Bronchial epithelial cell (primary cell): ENCODE results near the gene SEMA3A. TPM values are rescaled to one million over a fixed set of nuclear protein-coding genes. Genes with fewer than 3 reads are reported as not detected.

Experiments used
- DNase-seq: peaks from one replicate; pipeline ENCODE4 v3.0.0-alpha.2; 2010; ENCODE audit warnings: low read depth
- FAIRE-seq: peaks from 2 replicates; lab custom pipeline; 2011; peaks lifted over from hg19 to GRCh38; lab: Jason Lieb, UNC
- H3K27me3 ChIP-seq: 2 replicates; pipeline ENCODE4 v1.5.1; 2011; ENCODE audit warnings: low read length; ENCODE audit not compliant: control insufficient read depth, insufficient read depth
- H3K36me3 ChIP-seq: 2 replicates; pipeline ENCODE4 v1.5.1; 2011; ENCODE audit warnings: low read length; ENCODE audit not compliant: control insufficient read depth, insufficient read depth
- H3K4me3 ChIP-seq: 2 replicates; pipeline ENCODE4 v1.5.1; 2011; ENCODE audit warnings: mild to moderate bottlenecking, low read depth, low read length, control low read depth
- total RNA-seq: library from RNA; depleted of rRNA; stranded (reverse); fragments of >200 nt; gene quantifications from 2 replicates; pipeline ENCODE4 v1.2.1, GENCODE V29; 2014
- TF ChIP-seq, protein P1 (sequence below): IDR thresholded peaks from 2 replicates; pipeline ENCODE4 v1.5.1; 2011; ENCODE audit warnings: mild to moderate bottlenecking, moderate library complexity, low read length, control low read depth, inconsistent platforms; ENCODE audit not compliant: insufficient read depth, severe bottlenecking

The SEMA3A gene
- total RNA-seq, 1 donor from 2014 or later, result 57.7 TPM

DNA sequence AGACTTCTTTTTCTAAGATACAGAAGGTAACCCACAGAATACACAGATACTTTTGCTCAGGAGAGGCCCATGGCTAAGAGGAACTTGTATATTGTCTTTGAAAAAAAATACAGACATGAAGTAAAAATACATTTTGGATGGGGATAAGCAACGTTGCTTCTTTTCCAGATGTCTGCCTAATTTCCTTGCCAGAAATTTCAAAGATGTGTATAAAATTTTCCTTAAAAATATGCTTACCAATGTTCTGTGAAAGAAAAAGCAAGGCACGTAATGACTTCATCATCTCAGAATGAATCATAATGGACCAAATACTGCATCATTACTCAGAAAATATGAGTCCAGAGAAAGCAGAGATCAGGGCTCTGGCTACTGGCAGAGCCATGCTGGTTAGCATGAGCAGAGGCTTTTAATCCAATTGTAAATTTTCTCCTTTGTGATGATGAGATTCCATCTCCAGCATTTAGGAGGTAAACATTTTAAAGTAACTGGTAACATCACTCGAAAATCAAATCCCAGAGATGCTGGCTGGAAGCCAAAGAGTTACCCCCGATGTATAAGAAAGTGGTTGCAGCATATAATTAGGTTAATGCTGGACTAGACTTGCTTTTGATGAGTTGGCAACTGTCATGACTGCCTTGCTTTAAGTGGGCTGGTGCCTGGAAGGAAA, 272.5 kb downstream of the SEMA3A start:
- Histone ChIP-seq H3K27me3 (no peaks in the 10 kb centered on the region), H3K36me3 (no peaks in the 10 kb centered on the region), H3K4me3 (no peak overlapping the region)
- DNase-seq (peak; percentile 40), FAIRE-seq (no peak)
- TF ChIP-seq, protein P1, sequence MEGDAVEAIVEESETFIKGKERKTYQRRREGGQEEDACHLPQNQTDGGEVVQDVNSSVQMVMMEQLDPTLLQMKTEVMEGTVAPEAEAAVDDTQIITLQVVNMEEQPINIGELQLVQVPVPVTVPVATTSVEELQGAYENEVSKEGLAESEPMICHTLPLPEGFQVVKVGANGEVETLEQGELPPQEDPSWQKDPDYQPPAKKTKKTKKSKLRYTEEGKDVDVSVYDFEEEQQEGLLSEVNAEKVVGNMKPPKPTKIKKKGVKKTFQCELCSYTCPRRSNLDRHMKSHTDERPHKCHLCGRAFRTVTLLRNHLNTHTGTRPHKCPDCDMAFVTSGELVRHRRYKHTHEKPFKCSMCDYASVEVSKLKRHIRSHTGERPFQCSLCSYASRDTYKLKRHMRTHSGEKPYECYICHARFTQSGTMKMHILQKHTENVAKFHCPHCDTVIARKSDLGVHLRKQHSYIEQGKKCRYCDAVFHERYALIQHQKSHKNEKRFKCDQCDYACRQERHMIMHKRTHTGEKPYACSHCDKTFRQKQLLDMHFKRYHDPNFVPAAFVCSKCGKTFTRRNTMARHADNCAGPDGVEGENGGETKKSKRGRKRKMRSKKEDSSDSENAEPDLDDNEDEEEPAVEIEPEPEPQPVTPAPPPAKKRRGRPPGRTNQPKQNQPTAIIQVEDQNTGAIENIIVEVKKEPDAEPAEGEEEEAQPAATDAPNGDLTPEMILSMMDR, result no peak

- Histone ChIP-seq H3K27me3 (no peaks in the 10 kb centered on the region), H3K4me3 (no peak overlapping the region), H3K36me3 (no peaks in the 10 kb centered on the region)
- DNase-seq (no peak), FAIRE-seq (no peak)
- TF ChIP-seq, protein P1, result no peak
Measured at GRCh38 chr7:83921271-83921940, 273.2 kb downstream of the SEMA3A start.

- TF ChIP-seq, protein P1, result no peak
- Histone ChIP-seq H3K4me3 (no peak overlapping the region), H3K36me3 (no peaks in the 10 kb centered on the region), H3K27me3 (no peaks in the 10 kb centered on the region)
- DNase-seq (no peak), FAIRE-seq (no peak)
Measured at GRCh38 chr7:83918142-83918541, 276.4 kb downstream of the SEMA3A start.

- DNase-seq (no peak), FAIRE-seq (no peak)
- H3K36me3 ChIP-seq, result no peaks in the 10 kb centered on the region
- no peaks in the 10 kb centered on the region for H3K27me3 ChIP-seq
- H3K4me3 ChIP-seq, result no peak overlapping the region
- TF ChIP-seq, protein P1, result no peak
Measured at GRCh38 chr7:83913174-83913573, 281.4 kb downstream of the SEMA3A start.

DNA sequence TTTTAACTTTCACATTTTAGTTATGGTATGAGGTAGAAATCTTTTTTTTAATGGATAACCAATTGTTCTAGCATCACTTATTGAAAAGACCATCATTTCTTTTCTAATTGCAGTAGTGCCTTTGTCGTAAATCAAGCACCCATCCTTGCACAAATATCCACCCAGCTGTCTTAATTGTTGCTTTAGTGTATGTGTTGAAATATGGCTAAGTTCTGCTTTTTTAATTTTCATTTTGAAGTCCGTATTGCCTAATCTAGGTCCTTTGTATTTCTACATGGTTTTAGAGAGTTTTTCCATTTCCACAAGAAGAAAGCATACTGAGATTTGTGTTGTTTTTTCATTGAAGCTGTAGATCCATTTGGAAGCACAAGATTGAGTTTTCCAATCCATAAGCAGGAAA, 286.1 kb downstream of the SEMA3A start:
- no peak for FAIRE-seq
- H3K27me3 ChIP-seq, result no peaks in the 10 kb centered on the region

More for the DNA sequence above, 286.1 kb downstream of the SEMA3A start:
- TF ChIP-seq, protein P1, result no peak
- Histone ChIP-seq H3K36me3 (no peaks in the 10 kb centered on the region), H3K4me3 (no peak overlapping the region)
- no peak for DNase-seq
